ENCODE measurements around the gene FAM204A.
A peak's percentile ranks its signal among the peaks of the same experiment; 100 is the strongest.

Gene FAM204A

GRCh38 chr10:118341791-118342637 lies at the start of gene FAM204A:
Gene FAM204A, minus strand, starts transcription at chr10:118342324. Its CDS starts 5,909 bp downstream, at chr10:118336415.
- DNase-seq, result peak; percentile 93
- H3K9me3 Mint-ChIP-seq, result no peaks in the 10 kb centered on the region
- H3K4me3 Mint-ChIP-seq, result peak within 1 kb of the TSS; percentile 95
- no peaks in the 10 kb centered on the region for H3K27me3 Mint-ChIP-seq (ENCODE audit: low read depth, poor library complexity)
- H3K4me1 Mint-ChIP-seq, result peaks cover 24% of the 10 kb centered on the region
- TF ChIP-seq CTCF (IDR thresholded peaks at IDR 0.05), result no peak
- peaks cover 8% of the 10 kb centered on the region for H3K36me3 Mint-ChIP-seq (ENCODE audit: low read depth)
- peak within 1 kb of the TSS; percentile 90 for H3K27ac Mint-ChIP-seq

GRCh38 chr10:118383699-118384098 lies 41.6 kb upstream of the FAM204A start:
- TF ChIP-seq CTCF (IDR thresholded peaks at IDR 0.05), result no peak
- Mint-ChIP-seq H3K27me3 (ENCODE audit: low read depth, poor library complexity) (peaks cover 25% of the 10 kb centered on the region), H3K9me3 (no peaks in the 10 kb centered on the region), H3K4me3 (no peak overlapping the region), H3K27ac (no peak overlapping the region), H3K36me3 (ENCODE audit: low read depth) (no peaks in the 10 kb centered on the region), H3K4me1 (peaks cover 18% of the 10 kb centered on the region)
- DNase-seq, result no peak

GRCh38 chr10:118383063-118383689 lies 41.1 kb upstream of the FAM204A start:
- no peak for TF ChIP-seq CTCF (IDR thresholded peaks at IDR 0.05)
- DNase-seq, result no peak
- Mint-ChIP-seq H3K27me3 (ENCODE audit: low read depth, poor library complexity) (peaks cover 25% of the 10 kb centered on the region), H3K27ac (no peak overlapping the region), H3K9me3 (no peaks in the 10 kb centered on the region), H3K4me3 (no peak overlapping the region), H3K36me3 (ENCODE audit: low read depth) (no peaks in the 10 kb centered on the region), H3K4me1 (peaks cover 18% of the 10 kb centered on the region)

GRCh38 chr10:118374404-118374803 lies 32.3 kb upstream of the FAM204A start:
- Mint-ChIP-seq H3K27ac (no peak overlapping the region), H3K36me3 (ENCODE audit: low read depth) (no peaks in the 10 kb centered on the region), H3K27me3 (ENCODE audit: low read depth, poor library complexity) (peaks cover 16% of the 10 kb centered on the region), H3K9me3 (no peaks in the 10 kb centered on the region), H3K4me1 (no peaks in the 10 kb centered on the region), H3K4me3 (no peak overlapping the region)
- no peak for DNase-seq
- no peak for TF ChIP-seq CTCF (IDR thresholded peaks at IDR 0.05)

- Mint-ChIP-seq H3K27ac (no peak overlapping the region), H3K4me1 (no peaks in the 10 kb centered on the region), H3K36me3 (ENCODE audit: low read depth) (no peaks in the 10 kb centered on the region), H3K4me3 (no peak overlapping the region), H3K27me3 (ENCODE audit: low read depth, poor library complexity) (peaks cover 14% of the 10 kb centered on the region), H3K9me3 (no peaks in the 10 kb centered on the region)
- no peak for DNase-seq
- TF ChIP-seq CTCF (IDR thresholded peaks at IDR 0.05), result no peak
Measured at GRCh38 chr10:118373786-118374185, 31.7 kb upstream of the FAM204A start.

Data from nephron progenitor cell (in vitro differentiated cells).